ENCODE results near the gene CCDC82.

GRCh38 chr11:96318399-96318798 lies 71.3 kb downstream of the CCDC82 start:
- TF ChIP-seq CTCF (IDR thresholded peaks at IDR 0.05; ENCODE audit: low read depth, low read length) (no peak), EZH2phosphoT487 (IDR thresholded peaks at IDR 0.05; ENCODE audit: low read depth) (no peak)

All from OCI-LY3 (cell line).